IPS-NIHi11 (cell line): Measurements from ENCODE around the gene ARHGAP19.
A peak's percentile ranks its signal among the peaks of the same experiment; 100 is the strongest.
"Not testable (repeated sequence)": the region's sequence is repeated elsewhere in the genome, so short reads cannot be mapped to it uniquely, and the experiment has no call there.

Experiments used
- DNase-seq: peaks from one replicate; pipeline ENCODE4 v3.0.0; 2012; ENCODE audit warnings: mixed read lengths, low spot score

Gene ARHGAP19

GRCh38 chr10:97279121-97279815, 13.2 kb downstream of the ARHGAP19 start:
- DNase-seq, result no peak

- DNase-seq, result peak; percentile 46
Observed at GRCh38 chr10:97278491-97278989, 13.9 kb downstream of the ARHGAP19 start.

- no peak for DNase-seq
Observed at GRCh38 chr10:97277551-97277950, 14.9 kb downstream of the ARHGAP19 start.

GRCh38 chr10:97274828-97275227, 17.6 kb downstream of the ARHGAP19 start:
- DNase-seq, result no peak

- DNase-seq, result no peak
Observed at GRCh38 chr10:97273700-97274099, 18.7 kb downstream of the ARHGAP19 start.

- no peak for DNase-seq
Observed at GRCh38 chr10:97270523-97271154, 21.8 kb downstream of the ARHGAP19 start.

- peak; percentile 22 for DNase-seq
Observed at GRCh38 chr10:97267671-97268070, 24.8 kb downstream of the ARHGAP19 start.

GRCh38 chr10:97265095-97265494, 27.3 kb downstream of the ARHGAP19 start:
- not testable (repeated sequence) for DNase-seq

GRCh38 chr10:97263971-97264370, 28.5 kb downstream of the ARHGAP19 start:
- no peak for DNase-seq

- DNase-seq, result no peak
Observed at GRCh38 chr10:97261656-97262055, 30.8 kb downstream of the ARHGAP19 start.

GRCh38 chr10:97261183-97261582, 31.3 kb downstream of the ARHGAP19 start:
- no peak for DNase-seq

- DNase-seq, result no peak
Observed at GRCh38 chr10:97259119-97259518, 33.3 kb downstream of the ARHGAP19 start.

GRCh38 chr10:97256356-97256755, 36.1 kb downstream of the ARHGAP19 start:
- DNase-seq, result no peak

- no peak for DNase-seq
Observed at GRCh38 chr10:97255512-97256293, 36.7 kb downstream of the ARHGAP19 start.

- no peak for DNase-seq
Observed at GRCh38 chr10:97254694-97255093, 37.7 kb downstream of the ARHGAP19 start.

GRCh38 chr10:97250952-97251351, 41.5 kb downstream of the ARHGAP19 start:
- no peak for DNase-seq

GRCh38 chr10:97243836-97244235, 48.6 kb downstream of the ARHGAP19 start:
- no peak for DNase-seq

GRCh38 chr10:97238855-97239254, 53.6 kb downstream of the ARHGAP19 start:
- no peak for DNase-seq

GRCh38 chr10:97235353-97235752, 57.1 kb downstream of the ARHGAP19 start:
- DNase-seq, result no peak

- DNase-seq, result peak; percentile 30
Observed at GRCh38 chr10:97234400-97234799, 58.0 kb downstream of the ARHGAP19 start.

GRCh38 chr10:97230146-97230545, 62.3 kb downstream of the ARHGAP19 start:
- DNase-seq, result no peak

GRCh38 chr10:97229322-97230015, 63.0 kb downstream of the ARHGAP19 start:
- no peak for DNase-seq
